Esophagus squamous epithelium (tissue), 5 donors: ENCODE results near the gene NUP54. TPM values are rescaled to one million over a fixed set of nuclear protein-coding genes. Genes with fewer than 3 reads are reported as not detected.
A peak's percentile ranks its signal among the peaks of the same experiment; 100 is the strongest.

ENCODE experiments used
- DNase-seq: peaks from one replicate; lab custom pipeline; 2025; lab: John Stamatoyannopoulos, UW
- H3K27ac ChIP-seq, 4 donors: fragments of 200-600 bp; sonication (generic); one replicate each; pipeline ENCODE4 v1.5.1; 2016 to 2019; ENCODE audit warnings: mild to moderate bottlenecking in 1 of 4
- H3K27me3 ChIP-seq, 4 donors: fragments of 200-600 bp; sonication (generic); 1 replicate in 3 of 4; 2 replicates in 1 of 4; pipeline versions ENCODE4 v1.5.1 to v1.6.0; 2017 to 2021; ENCODE audit warnings: antibody characterized with exemption in 1 of 4
- H3K36me3 ChIP-seq, 3 donors: fragments of 200-600 bp; sonication (generic); one replicate each; pipeline ENCODE4 v1.5.1; 2016 to 2019
- H3K4me1 ChIP-seq, 3 donors: fragments of 200-600 bp; sonication (generic); one replicate each; pipeline ENCODE4 v1.5.1; 2017 to 2019
- H3K4me3 ChIP-seq, 4 donors: fragments of 200-600 bp; sonication (generic); 1 replicate in 3 of 4; 2 replicates in 1 of 4; pipeline ENCODE4 v1.5.1; 2016 to 2019; ENCODE audit warnings: mild to moderate bottlenecking in 2 of 4, moderate library complexity in 1 of 4
- H3K9me3 ChIP-seq, 3 donors: fragments of 200-600 bp; sonication (generic); one replicate each; pipeline ENCODE4 v1.5.1; 2016 to 2019
- CTCF ChIP-seq, 6 experiments: fragments of 450-650 bp in 4 of 6; fragments of 200-600 bp in 2 of 6; sonication (generic) in 2 of 6; IDR thresholded peaks; one replicate each; pipeline ENCODE4 v1.5.1; 2016 to 2019; ENCODE audit warnings: antibody characterized with exemption in 6 of 6, mild to moderate bottlenecking in 4 of 6, moderate library complexity in 4 of 6
- POLR2A ChIP-seq, 4 donors: fragments of 450-650 bp; IDR thresholded peaks; one replicate each; pipeline ENCODE4 v1.6.1; 2017; ENCODE audit warnings: antibody characterized with exemption in 4 of 4, mild to moderate bottlenecking in 4 of 4, moderate library complexity in 3 of 4
- WGBS, 2 donors: methylation state at CpG; one replicate each; pipeline ENCODE4 v1.1.5; 2018; 5-methylcytosine and 5-hydroxymethylcytosine counted together
- intact Hi-C: fragments of 100-400 bp; cut with DNase I; formaldehyde crosslinking; loops from one replicate; pipeline ENCODE4 v1.15.0; 2022
- total RNA-seq, 4 donors: library from RNA; depleted of rRNA; stranded (reverse); fragments of >200 nt; gene quantifications; one replicate each; pipeline ENCODE4 v1.1.0, GENCODE V29; 2016
- donor health status: DM: yes; HTN: yes; CAD: no.

Gene NUP54
- total RNA-seq, 4 donors from 2014 or later, result 19.5 to 45.4 (median 36.5) TPM

GRCh38 chr4:76083386-76083988 is 64.7 kb downstream of the NUP54 start:
- intact Hi-C loops, result no loop called here
- DNase-seq, result no peak
- H3K4me1 ChIP-seq, result peaks cover 5 to 29% (median 9%) of the 10 kb centered on the region in 3 donors
- no peak overlapping the region for H3K4me3 ChIP-seq
- no peak for TF ChIP-seq POLR2A (IDR thresholded peaks at IDR 0.05)
- no peak for TF ChIP-seq CTCF (IDR thresholded peaks at IDR 0.05)
- H3K27ac ChIP-seq, result peak overlapping the region; percentile 36 to 55 (median 40)
- H3K36me3 ChIP-seq, result no peaks in the 10 kb centered on the region
- H3K9me3 ChIP-seq, result no peaks in the 10 kb centered on the region
- H3K27me3 ChIP-seq, result no peaks in the 10 kb centered on the region
- 25 to 53% methylated on average over 3 of the region's 3 CpGs for WGBS, 2 donors

GRCh38 chr4:76078033-76078613 is 70.1 kb downstream of the NUP54 start:
- WGBS, 2 donors, result 64 to 70% methylated on average over 4 of the region's 4 CpGs
- no peak for DNase-seq
- Histone ChIP-seq H3K4me3 (no peak overlapping the region), H3K9me3 (no peaks in the 10 kb centered on the region), H3K4me1 (peaks cover 0 to 11% (median 6%) of the 10 kb centered on the region in 3 donors), H3K27me3 (no peaks in the 10 kb centered on the region), H3K27ac (no peak overlapping the region), H3K36me3 (no peaks in the 10 kb centered on the region)
- TF ChIP-seq POLR2A (IDR thresholded peaks at IDR 0.05), result no peak
- no peak for TF ChIP-seq CTCF (IDR thresholded peaks at IDR 0.05)
- intact Hi-C loops, result no loop called here

GRCh38 chr4:76074993-76075600 is 73.1 kb downstream of the NUP54 start:
- no peaks in the 10 kb centered on the region for H3K27me3 ChIP-seq
- intact Hi-C loops, result no loop called here
- H3K4me3 ChIP-seq, result no peak overlapping the region
- peak overlapping the region in 1 of 4 donors; percentile 13 for H3K27ac ChIP-seq
- TF ChIP-seq POLR2A (IDR thresholded peaks at IDR 0.05), result no peak
- no peak for TF ChIP-seq CTCF (IDR thresholded peaks at IDR 0.05)
- 35 to 69% methylated on average over 4 of the region's 4 CpGs for WGBS, 2 donors
- no peaks in the 10 kb centered on the region for H3K9me3 ChIP-seq
- H3K36me3 ChIP-seq, result no peaks in the 10 kb centered on the region
- DNase-seq, result no peak
- H3K4me1 ChIP-seq, result no peaks in the 10 kb centered on the region

- WGBS, 2 donors, result 57 to 88% methylated on average over 1 of the region's 1 CpG
- Histone ChIP-seq H3K36me3 (no peaks in the 10 kb centered on the region), H3K4me3 (no peak within 1 kb of the TSS), H3K27me3 (no peaks in the 10 kb centered on the region), H3K9me3 (no peaks in the 10 kb centered on the region), H3K4me1 (no peaks in the 10 kb centered on the region), H3K27ac (peak within 1 kb of the TSS in 1 of 4 donors; percentile 13)
- TF ChIP-seq POLR2A (IDR thresholded peaks at IDR 0.05) (no peak), CTCF (IDR thresholded peaks at IDR 0.05) (no peak)
- intact Hi-C loops, result no loop called here
- no peak for DNase-seq
Measured at GRCh38 chr4:76074468-76074867, 73.7 kb downstream of the NUP54 start, which contains the start of gene ART3. Gene ART3 (plus strand): TSS chr4:76074709. CDS start chr4:76075890, 1,181 bp downstream.

GRCh38 chr4:76072760-76073159 is 75.4 kb downstream of the NUP54 start:
- Histone ChIP-seq H3K36me3 (no peaks in the 10 kb centered on the region), H3K27ac (no peak overlapping the region), H3K9me3 (no peaks in the 10 kb centered on the region), H3K4me3 (no peak overlapping the region), H3K4me1 (no peaks in the 10 kb centered on the region), H3K27me3 (no peaks in the 10 kb centered on the region)
- TF ChIP-seq POLR2A (IDR thresholded peaks at IDR 0.05), result no peak
- intact Hi-C loops, result no loop called here
- WGBS, 2 donors, result 81 to 82% methylated on average over 4 of the region's 4 CpGs
- no peak for DNase-seq
